GM12878 (cell line): ENCODE measurements around the gene EXOC4. TPM values are rescaled to one million over a fixed set of nuclear protein-coding genes. Genes with fewer than 3 reads are reported as not detected.

Experiments used
- ATAC-seq: fragments of 200-7000 bp; cut with Tn5 transposase; 3 replicates; pipeline ENCODE4 v1.9.1; 2020; ENCODE audit warnings: mild to moderate bottlenecking, moderate library complexity
- BruUV-seq: library from RNA; stranded (reverse); fragments of 400-500 nt; replicated peaks from 2 replicates; lab custom pipeline; 2021; lab: Mats Ljungman, UMichigan
- CTCF ChIA-PET: fragments of 300-600 bp; sonication (Branson Sonifier 250); formaldehyde crosslinking; extraction: SDS; loops from one replicate; lab custom pipeline; 2021; ENCODE audit warnings: inconsistent platforms; lab: Yijun Ruan, JAX
- POLR2A ChIA-PET: fragments of 350-600 bp; formaldehyde crosslinking; extraction: SDS; loops from one replicate; lab custom pipeline; 2021; ENCODE audit warnings: inconsistent platforms; lab: Charles Lee
- RAD21 ChIA-PET: fragments of 300-600 bp; sonication (Branson Sonifier 250); formaldehyde crosslinking; loops from one replicate; lab custom pipeline; 2023; ENCODE audit warnings: antibody characterized with exemption; ENCODE audit not compliant: unreplicated experiment; lab: Charles Lee
- SMC1A ChIA-PET: fragments of 300-600 bp; sonication (Branson Sonifier 250); formaldehyde crosslinking; loops from one replicate; lab custom pipeline; 2023; ENCODE audit not compliant: unreplicated experiment, uncharacterized antibody; lab: Charles Lee
- DNase-seq: peaks from one replicate; pipeline ENCODE4 v3.0.0-alpha.2; 2011; ENCODE audit warnings: low read depth, low spot score
- FAIRE-seq: peaks from 3 replicates; lab custom pipeline; 2011; peaks lifted over from hg19 to GRCh38; lab: Jason Lieb, UNC
- H2AFZ ChIP-seq: 2 replicates; pipeline ENCODE4 v1.6.0; 2011; ENCODE audit warnings: low read depth, low read length, control low read depth; ENCODE audit not compliant: control insufficient read depth
- H3K27ac ChIP-seq: 2 replicates; pipeline ENCODE4 v1.5.1; 2011; ENCODE audit warnings: control low read depth; ENCODE audit not compliant: control insufficient read depth, insufficient read depth
- H3K27me3 ChIP-seq, 2 experiments: replicated peaks in 1 of 2; 2 replicates each; pipeline versions ENCODE4 v1.6.0 to v1.6.1; 2011; ENCODE audit warnings: low read length in 1 of 2; ENCODE audit not compliant: control insufficient read depth in 2 of 2, insufficient read depth in 2 of 2
- H3K36me3 ChIP-seq, 2 experiments: 2 replicates each; pipeline ENCODE4 v1.5.1; 2011; ENCODE audit warnings: low read length in 1 of 2; ENCODE audit not compliant: control insufficient read depth in 2 of 2, insufficient read depth in 2 of 2
- H3K4me1 ChIP-seq: 2 replicates; pipeline ENCODE4 v1.6.1; 2011; ENCODE audit warnings: mild to moderate bottlenecking, low read length, moderate library complexity, mixed read lengths; ENCODE audit not compliant: control insufficient read depth, insufficient read depth
- H3K4me2 ChIP-seq: 2 replicates; pipeline ENCODE4 v1.6.0; 2011; ENCODE audit warnings: control low read depth; ENCODE audit not compliant: control insufficient read depth, insufficient read depth
- H3K4me3 ChIP-seq: fragments of 200-600 bp; sonication (generic); 2 replicates; pipeline ENCODE4 v1.5.1; 2016
- H3K79me2 ChIP-seq: 2 replicates; pipeline ENCODE4 v1.6.0; 2011; ENCODE audit warnings: low read length; ENCODE audit not compliant: control insufficient read depth, insufficient read depth
- H3K9ac ChIP-seq: 2 replicates; pipeline ENCODE4 v1.8.0; 2011; ENCODE audit warnings: low read length, control low read depth, mixed read lengths; ENCODE audit not compliant: control insufficient read depth, insufficient read depth
- H3K9me3 ChIP-seq: replicated peaks from 3 replicates; pipeline ENCODE4 v1.5.1; 2011; ENCODE audit warnings: mild to moderate bottlenecking, low read length; ENCODE audit not compliant: control insufficient read depth, insufficient read depth
- H4K20me1 ChIP-seq: 2 replicates; pipeline ENCODE4 v1.6.0; 2011; ENCODE audit not compliant: control insufficient read depth, insufficient read depth
- CEBPB ChIP-seq, 2 experiments: fragments of 150-350 bp in 1 of 2; IDR thresholded peaks; 2 replicates each; pipeline ENCODE4 v1.6.1; 2012 to 2014; ENCODE audit warnings: low read depth in 2 of 2, low read length in 2 of 2, borderline replicate concordance in 1 of 2, inconsistent platforms in 1 of 2
- E4F1 ChIP-seq: fragments of 450-650 bp; IDR thresholded peaks from 2 replicates; pipeline ENCODE4 v1.6.1; 2018; ENCODE audit warnings: borderline replicate concordance, mild to moderate bottlenecking; ENCODE audit not compliant: partially characterized antibody
- MTA2 ChIP-seq: fragments of 450-650 bp; IDR thresholded peaks from 2 replicates; pipeline ENCODE4 v1.6.1; 2016; ENCODE audit warnings: low read depth, mild to moderate bottlenecking, moderate library complexity
- MTA3 ChIP-seq: IDR thresholded peaks from 2 replicates; pipeline ENCODE4 v1.6.1; 2012; ENCODE audit warnings: low read length, inconsistent platforms, borderline replicate concordance
- PKNOX1 ChIP-seq: fragments of 450-650 bp; IDR thresholded peaks from 2 replicates; pipeline ENCODE4 v1.6.1; 2016; ENCODE audit warnings: mild to moderate bottlenecking
- REST ChIP-seq: IDR thresholded peaks from 2 replicates; pipeline ENCODE4 v1.6.1; 2012; ENCODE audit warnings: mild to moderate bottlenecking, low read depth, low read length
- STAT3 ChIP-seq: IDR thresholded peaks from 2 replicates; pipeline ENCODE4 v1.6.1; 2011; ENCODE audit warnings: low read depth, low read length, improper control_type of control experiment
- ZNF687 ChIP-seq: fragments of 450-650 bp; IDR thresholded peaks from 2 replicates; pipeline ENCODE4 v1.6.1; 2017; ENCODE audit warnings: mild to moderate bottlenecking, moderate library complexity
- WGBS: methylation state at CpG from one replicate; pipeline ENCODE4 v1.1.6; 2016; ENCODE audit warnings: low lambda C conversion rate; ENCODE audit not compliant: insufficient replicate concordance, insufficient coverage; ENCODE audit errors: missing lambda C conversion rate; 5-methylcytosine and 5-hydroxymethylcytosine counted together
- in situ Hi-C: fragments of 300-500 bp; cut with MboI; formaldehyde crosslinking; loops from 9 replicates; pipeline ENCODE4 v1.14.3; 2018; ENCODE audit warnings: mixed read lengths
- intact Hi-C: fragments of 100-400 bp; cut with micrococcal nuclease; formaldehyde crosslinking; loops from one replicate; pipeline ENCODE4 v1.14.2; 2022; ENCODE audit not compliant: unreplicated experiment
- polyA plus RNA-seq, 11 experiments: library from polyadenylated mRNA; depleted of rRNA in 4 of 11; unstranded in 6 of 11; stranded (reverse) in 5 of 11; fragments of >200 nt; fragmentation: Nextera tagmentation in 4 of 11; fragmentation: Illumina TruSeq in 1 of 11; extraction: Ambion mirVana in 4 of 11; extraction: Trizol in 1 of 11; gene quantifications; 1 replicate in 1 of 11; 2 replicates in 10 of 11; pipeline versions ENCODE4 v1.2.1 to v1.2.3, GENCODE V29; 2011 to 2016; ENCODE audit warnings: inconsistent platforms in 2 of 11, missing spikeins in 2 of 11, low read depth in 1 of 11
- total RNA-seq, 4 experiments: library from RNA; depleted of rRNA in 3 of 4; stranded (reverse); fragments of >200 nt in 3 of 4; fragmentation: Illumina TruSeq in 1 of 4; extraction: Trizol in 1 of 4; gene quantifications; 2 replicates each; pipeline versions ENCODE4 v1.2.1 to v1.2.3, GENCODE V29; 2013 to 2021

Gene EXOC4
- total and polyA plus RNA-seq, 10 of the 15 experiments (the other 5 are each of a cell fraction or from before 2014, with no cell fraction given) = 13.2 to 44.5 (median 29.6) TPM

- WGBS = 100% methylated on average over 1 of the region's 1 CpG
- H3K4me2 ChIP-seq = no peak overlapping the region
- no peak overlapping the region for H3K9ac ChIP-seq
- H3K4me3 ChIP-seq = no peak overlapping the region
- H3K9me3 ChIP-seq = no peaks in the 10 kb centered on the region; the same call in 2 of the 3 replicates
- ChIA-PET CTCF (no interaction called here), SMC1A (no interaction called here), POLR2A (no interaction called here), RAD21 (no interaction called here)
- in situ Hi-C loops = no loop called here
- no peaks in the 10 kb centered on the region for H3K27me3 ChIP-seq
- H3K79me2 ChIP-seq = no peaks in the 10 kb centered on the region
- FAIRE-seq (no peak), ATAC-seq (no peak), DNase-seq (no peak)
- no peak overlapping the region for H2AFZ ChIP-seq
- H3K36me3 ChIP-seq = no peaks in the 10 kb centered on the region
- H4K20me1 ChIP-seq = no peaks in the 10 kb centered on the region
- no peak overlapping the region for H3K27ac ChIP-seq
- BruUV-seq = no TSS peak
- intact Hi-C loops = no loop called here
- H3K4me1 ChIP-seq = no peaks in the 10 kb centered on the region
- no peak for TF ChIP-seq PKNOX1
- TF ChIP-seq MTA2 = no peak
- TF ChIP-seq STAT3 = no peak
- TF ChIP-seq REST = no peak
- no peak for TF ChIP-seq ZNF687
- no peak for TF ChIP-seq E4F1
- no peak for TF ChIP-seq MTA3
- TF ChIP-seq CEBPB (IDR thresholded peaks at IDR 0.05; ENCODE audit: borderline replicate concordance in 1 of 2, low read depth in 2 of 2, low read length in 2 of 2) = no peak
These were observed 705.9 kb downstream of the EXOC4 start for GRCh38 chr7:133958822-133959221.
